ENCODE results near the gene GPC3. TPM values are rescaled to one million over a fixed set of nuclear protein-coding genes. Genes with fewer than 3 reads are reported as not detected.

The GPC3 gene
- total RNA-seq, 1 donor from 2014 or later, result 0.26 TPM

GRCh38 chrX:133792198-133792953, 193.0 kb downstream of the GPC3 start:
- no peaks in the 10 kb centered on the region for H3K27me3 ChIP-seq (ENCODE audit: control insufficient read depth, insufficient read depth, low read length)
- H3K4me3 ChIP-seq (ENCODE audit: low read depth, low read length), result no peak overlapping the region
- FAIRE-seq (no peak), DNase-seq (ENCODE audit: low read depth) (peak; percentile 54)
- H3K36me3 ChIP-seq (ENCODE audit: control insufficient read depth, insufficient read depth, low read length), result no peaks in the 10 kb centered on the region
- peak; percentile 92 for TF ChIP-seq CTCF (IDR thresholded peaks at IDR 0.05; ENCODE audit: insufficient read depth, low read length, severe bottlenecking)

- Histone ChIP-seq H3K27me3 (ENCODE audit: control insufficient read depth, insufficient read depth, low read length) (no peaks in the 10 kb centered on the region), H3K36me3 (ENCODE audit: control insufficient read depth, insufficient read depth, low read length) (no peaks in the 10 kb centered on the region), H3K4me3 (ENCODE audit: low read depth, low read length) (no peak overlapping the region)
- no peak for FAIRE-seq
- TF ChIP-seq CTCF (IDR thresholded peaks at IDR 0.05; ENCODE audit: insufficient read depth, low read length, severe bottlenecking), result no peak
- no peak for DNase-seq (ENCODE audit: low read depth)
Measured at GRCh38 chrX:133789829-133790228, 195.6 kb downstream of the GPC3 start.

GRCh38 chrX:133786382-133786781, 199.0 kb downstream of the GPC3 start:
- no peak overlapping the region for H3K4me3 ChIP-seq (ENCODE audit: low read depth, low read length)
- no peaks in the 10 kb centered on the region for H3K27me3 ChIP-seq (ENCODE audit: control insufficient read depth, insufficient read depth, low read length)
- H3K36me3 ChIP-seq (ENCODE audit: control insufficient read depth, insufficient read depth, low read length), result no peaks in the 10 kb centered on the region
- FAIRE-seq (no peak), DNase-seq (ENCODE audit: low read depth) (peak; percentile 19)
- TF ChIP-seq CTCF (IDR thresholded peaks at IDR 0.05; ENCODE audit: insufficient read depth, low read length, severe bottlenecking), result no peak

- Histone ChIP-seq H3K4me3 (ENCODE audit: low read depth, low read length) (no peak overlapping the region), H3K27me3 (ENCODE audit: control insufficient read depth, insufficient read depth, low read length) (no peaks in the 10 kb centered on the region), H3K36me3 (ENCODE audit: control insufficient read depth, insufficient read depth, low read length) (no peaks in the 10 kb centered on the region)
- no peak for TF ChIP-seq CTCF (IDR thresholded peaks at IDR 0.05; ENCODE audit: insufficient read depth, low read length, severe bottlenecking)
- DNase-seq (ENCODE audit: low read depth), result no peak
- no peak for FAIRE-seq
Measured at GRCh38 chrX:133783274-133783673, 202.1 kb downstream of the GPC3 start.

- Histone ChIP-seq H3K27me3 (ENCODE audit: control insufficient read depth, insufficient read depth, low read length) (no peaks in the 10 kb centered on the region), H3K36me3 (ENCODE audit: control insufficient read depth, insufficient read depth, low read length) (no peaks in the 10 kb centered on the region), H3K4me3 (ENCODE audit: low read depth, low read length) (no peak overlapping the region)
- DNase-seq (ENCODE audit: low read depth) (no peak), FAIRE-seq (no peak)
- no peak for TF ChIP-seq CTCF (IDR thresholded peaks at IDR 0.05; ENCODE audit: insufficient read depth, low read length, severe bottlenecking)
Measured at GRCh38 chrX:133781174-133781573, 204.2 kb downstream of the GPC3 start.

- Histone ChIP-seq H3K27me3 (ENCODE audit: control insufficient read depth, insufficient read depth, low read length) (no peaks in the 10 kb centered on the region), H3K4me3 (ENCODE audit: low read depth, low read length) (no peak overlapping the region), H3K36me3 (ENCODE audit: control insufficient read depth, insufficient read depth, low read length) (no peaks in the 10 kb centered on the region)
- FAIRE-seq (no peak), DNase-seq (ENCODE audit: low read depth) (peak; percentile 0)
- TF ChIP-seq CTCF (IDR thresholded peaks at IDR 0.05; ENCODE audit: insufficient read depth, low read length, severe bottlenecking), result peak; percentile 35
Measured at GRCh38 chrX:133776072-133776471, 209.3 kb downstream of the GPC3 start.

Data from bronchial epithelial cell (primary cell).